Measurements from ENCODE around the gene DLL1. TPM values are rescaled to one million over a fixed set of nuclear protein-coding genes. Genes with fewer than 3 reads are reported as not detected.
A peak's percentile ranks its signal among the peaks of the same experiment; 100 is the strongest.

Gene DLL1
- total and polyA plus RNA-seq, 2 donors from 2014 or later: 4.5 to 11.9 TPM

GRCh38 chr6:170250455-170250854, 40.4 kb downstream of the DLL1 start:
- Histone ChIP-seq H3K36me3 (ENCODE audit: control insufficient read depth in 2 of 3, insufficient read depth in 3 of 3, low read length in 3 of 3) (no peaks in the 10 kb centered on the region), H3K27me3 (ENCODE audit: control insufficient read depth, insufficient read depth, low read length) (no peaks in the 10 kb centered on the region), H3K27ac (ENCODE audit: low read depth in 2 of 2, low read length in 2 of 2) (no peak overlapping the region), H3K4me3 (ENCODE audit: low read length in 3 of 3) (no peak overlapping the region), H3K9ac (ENCODE audit: low read length in 3 of 3) (no peak overlapping the region), H3K9me3 (ENCODE audit: control insufficient read depth in 2 of 3, insufficient read depth in 1 of 3, low read length in 3 of 3) (no peaks in the 10 kb centered on the region), H3K4me1 (ENCODE audit: control insufficient read depth in 2 of 3, insufficient read depth in 2 of 3, low read depth in 1 of 3, low read length in 3 of 3) (peaks cover 0 to 2% (median 0%) of the 10 kb centered on the region in 3 donors)
- DNase-seq (peak in 1 of 5 donors; percentile 15), FAIRE-seq (no peak)
- intact Hi-C loops (cut with DNase I): no loop called here
- TF ChIP-seq CTCF (IDR thresholded peaks at IDR 0.05; ENCODE audit: borderline replicate concordance, extremely low read depth, insufficient read depth): no peak

- intact Hi-C loops (cut with DNase I): no loop called here
- Histone ChIP-seq H3K4me3 (ENCODE audit: low read length in 3 of 3) (no peak overlapping the region), H3K27ac (ENCODE audit: low read depth in 2 of 2, low read length in 2 of 2) (no peak overlapping the region), H3K9ac (ENCODE audit: low read length in 3 of 3) (no peak overlapping the region), H3K9me3 (ENCODE audit: control insufficient read depth in 2 of 3, insufficient read depth in 1 of 3, low read length in 3 of 3) (no peaks in the 10 kb centered on the region), H3K4me1 (ENCODE audit: control insufficient read depth in 2 of 3, insufficient read depth in 2 of 3, low read depth in 1 of 3, low read length in 3 of 3) (peaks cover 0 to 2% (median 0%) of the 10 kb centered on the region in 3 donors), H3K27me3 (ENCODE audit: control insufficient read depth, insufficient read depth, low read length) (no peaks in the 10 kb centered on the region), H3K36me3 (ENCODE audit: control insufficient read depth in 2 of 3, insufficient read depth in 3 of 3, low read length in 3 of 3) (no peaks in the 10 kb centered on the region)
- no peak for TF ChIP-seq CTCF (IDR thresholded peaks at IDR 0.05; ENCODE audit: borderline replicate concordance, extremely low read depth, insufficient read depth)
- FAIRE-seq: no peak
- DNase-seq: peak in 1 of 5 donors; percentile 41
Observed at GRCh38 chr6:170249817-170250216, 41.1 kb downstream of the DLL1 start.

- Histone ChIP-seq H3K4me1 (ENCODE audit: control insufficient read depth in 2 of 3, insufficient read depth in 2 of 3, low read depth in 1 of 3, low read length in 3 of 3) (peaks cover 0 to 2% (median 0%) of the 10 kb centered on the region in 3 donors), H3K9me3 (ENCODE audit: control insufficient read depth in 2 of 3, insufficient read depth in 1 of 3, low read length in 3 of 3) (no peaks in the 10 kb centered on the region), H3K4me3 (ENCODE audit: low read length in 3 of 3) (no peak overlapping the region), H3K9ac (ENCODE audit: low read length in 3 of 3) (no peak overlapping the region), H3K27ac (ENCODE audit: low read depth in 2 of 2, low read length in 2 of 2) (no peak overlapping the region), H3K36me3 (ENCODE audit: control insufficient read depth in 2 of 3, insufficient read depth in 3 of 3, low read length in 3 of 3) (no peaks in the 10 kb centered on the region), H3K27me3 (ENCODE audit: control insufficient read depth, insufficient read depth, low read length) (no peaks in the 10 kb centered on the region)
- FAIRE-seq (no peak), DNase-seq (peak in 1 of 5 donors; percentile 59)
- intact Hi-C loops (cut with DNase I): no loop called here
- no peak for TF ChIP-seq CTCF (IDR thresholded peaks at IDR 0.05; ENCODE audit: borderline replicate concordance, extremely low read depth, insufficient read depth)
Observed at GRCh38 chr6:170248861-170249600, 41.8 kb downstream of the DLL1 start.
